Stimulated activated CD4-positive, alpha-beta T cell treated with anti-CD3 and anti-CD28 coated beads, Interleukin-4, amount 100 ng/mL, for 24 hours (primary cell): ENCODE results near the gene CIB1.
"Not testable (repeated sequence)": the region's sequence is repeated elsewhere in the genome, so short reads cannot be mapped to it uniquely, and the experiment has no call there.

Experiments
- DNase-seq: peaks from one replicate; pipeline ENCODE4 v3.0.0-alpha.2; 2020

The CIB1 gene

DNA sequence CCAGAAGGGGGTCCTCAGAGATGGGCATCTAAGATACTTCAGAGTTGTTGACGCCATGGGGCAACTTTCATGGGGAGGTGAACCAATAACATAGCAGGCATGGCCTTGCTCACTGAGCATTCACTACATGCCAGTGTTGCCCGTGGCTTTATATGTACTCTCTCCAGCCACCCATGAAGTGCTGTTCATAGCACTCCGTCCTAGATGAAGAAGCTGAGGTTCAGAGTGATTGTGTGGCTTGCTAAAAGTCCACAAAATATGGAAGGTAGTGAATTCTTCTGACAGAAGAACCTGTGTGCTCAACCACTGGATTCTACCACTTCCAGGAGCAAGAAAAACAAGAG, 42.4 kb downstream of the CIB1 start:
- no peak for DNase-seq

DNA sequence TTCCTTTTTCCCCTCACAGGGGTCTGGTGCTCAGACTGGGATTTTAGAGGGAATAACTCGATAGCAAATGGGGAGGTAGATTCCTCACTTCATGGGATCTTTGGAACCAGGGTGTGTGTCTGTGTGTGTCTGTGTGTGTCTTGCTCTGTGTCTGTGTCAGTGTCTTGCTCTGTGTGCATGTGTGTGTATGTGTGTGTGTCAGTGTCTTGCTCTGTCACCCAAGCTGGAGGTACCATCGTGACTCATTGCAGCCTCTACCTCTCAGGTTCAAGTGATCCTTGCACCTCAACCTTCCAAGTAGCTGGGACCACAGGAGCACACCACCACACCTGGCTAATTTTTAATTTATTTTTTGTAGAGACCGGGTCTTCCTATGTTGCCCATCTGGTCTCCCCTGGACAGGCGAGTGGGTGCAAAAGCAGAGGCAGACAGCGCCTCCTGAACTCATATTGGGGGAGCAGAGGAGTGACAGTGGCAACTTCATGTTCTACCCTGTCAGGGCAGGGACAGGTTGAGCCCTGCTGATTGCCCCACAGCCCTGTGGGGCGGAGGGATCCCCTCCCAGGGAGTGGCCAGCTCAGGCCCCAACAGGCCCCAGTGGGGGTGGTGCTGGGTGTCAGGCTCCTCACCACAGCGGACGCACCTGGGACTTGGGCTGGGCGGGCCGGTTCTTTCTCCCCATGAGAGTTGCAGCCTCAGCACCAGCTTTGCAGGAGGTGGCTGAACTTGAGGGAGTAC, 43.0 kb downstream of the CIB1 start:
- DNase-seq, result no peak

DNA sequence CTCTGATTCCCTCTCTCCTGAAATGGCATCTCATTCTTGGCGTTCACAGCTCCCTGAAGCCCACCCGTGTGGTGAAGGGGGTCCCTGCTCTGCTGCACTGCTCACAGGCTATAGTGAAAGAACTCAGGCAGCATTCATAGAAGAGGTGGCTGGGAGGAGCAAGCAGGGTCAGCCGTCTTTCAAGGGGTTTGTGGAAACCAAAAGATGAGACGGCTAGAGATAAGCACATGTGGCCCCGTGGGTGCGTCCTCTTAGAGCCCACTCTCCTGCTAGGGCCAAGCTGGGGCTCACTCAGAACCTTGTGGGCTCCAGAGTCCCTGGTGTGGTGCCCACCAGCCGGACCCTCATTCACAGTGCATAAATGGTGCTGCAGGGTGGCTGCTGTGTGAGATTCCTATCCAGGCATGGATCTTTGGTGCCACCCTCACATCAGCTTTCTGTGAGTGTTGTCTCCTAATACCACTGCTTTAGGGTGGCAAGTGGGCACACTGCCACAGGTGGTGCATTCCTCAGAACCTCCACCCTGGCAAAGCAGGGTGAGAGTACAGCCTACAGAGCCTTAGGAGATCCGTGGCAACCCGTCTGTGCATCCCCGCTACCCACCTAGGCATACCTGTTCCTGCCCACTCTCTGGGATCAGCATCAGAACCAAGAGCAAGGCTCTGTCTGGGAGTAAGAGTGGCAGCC, 43.8 kb downstream of the CIB1 start:
- DNase-seq, result no peak

DNA sequence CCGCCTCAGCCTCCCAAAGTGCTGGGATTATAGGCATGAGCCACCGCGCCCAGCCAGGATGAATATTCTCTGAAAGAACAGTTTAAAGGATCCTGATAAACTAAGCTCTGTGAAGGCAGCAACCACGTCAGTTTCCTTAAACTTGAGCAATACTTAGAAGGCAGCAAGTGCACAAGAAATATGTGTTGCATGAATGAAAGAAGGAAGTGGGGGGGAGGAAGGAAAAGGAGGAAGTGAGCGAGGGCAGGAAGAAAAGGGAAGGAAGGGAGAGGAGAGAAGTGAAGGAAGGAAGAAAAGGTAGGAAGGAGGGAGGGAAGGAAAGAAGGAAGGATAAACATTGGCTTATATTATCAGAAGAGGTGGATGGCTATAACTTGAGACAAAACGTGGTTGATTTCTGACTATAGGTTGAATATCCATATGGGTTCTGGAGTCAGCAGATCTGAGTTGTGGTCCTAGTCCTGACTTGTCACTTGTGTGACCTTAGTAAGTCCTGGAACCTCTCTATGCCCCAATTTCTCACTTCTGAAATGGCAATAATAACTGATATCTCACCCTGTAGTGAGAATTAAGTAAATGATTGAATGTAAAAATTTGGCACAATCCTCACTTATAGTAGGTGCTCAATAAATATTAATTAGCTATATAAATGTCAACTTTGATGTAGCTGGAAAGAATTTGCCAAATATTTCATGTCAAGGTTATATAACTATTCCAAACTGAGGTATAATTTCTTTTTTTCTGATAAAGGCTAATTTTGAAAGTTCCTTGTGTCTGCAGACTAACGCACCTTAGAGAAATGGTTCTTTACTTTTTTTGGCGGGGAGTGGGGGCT, 44.6 kb downstream of the CIB1 start:
- DNase-seq, result no peak

DNA sequence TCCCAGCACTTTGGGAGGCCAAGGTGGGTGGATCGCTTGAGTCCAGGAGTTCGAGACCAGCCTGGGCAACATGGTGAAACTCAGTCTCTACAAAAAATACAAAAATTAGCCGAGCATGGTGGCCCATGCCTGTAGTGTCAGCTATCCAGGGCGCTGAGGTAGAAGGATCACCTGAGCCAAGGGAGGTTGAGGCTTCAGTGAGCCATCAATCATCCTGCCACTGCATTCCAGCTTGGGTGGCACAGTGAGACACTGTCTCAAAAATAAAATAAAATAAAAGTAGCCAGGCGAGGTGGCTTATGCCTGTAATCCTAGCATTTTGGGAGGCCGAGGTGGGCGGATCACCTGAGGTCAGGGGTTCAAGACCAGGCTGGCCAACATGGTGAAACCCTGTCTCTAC, 45.7 kb downstream of the CIB1 start:
- DNase-seq, result not testable (repeated sequence)

DNA sequence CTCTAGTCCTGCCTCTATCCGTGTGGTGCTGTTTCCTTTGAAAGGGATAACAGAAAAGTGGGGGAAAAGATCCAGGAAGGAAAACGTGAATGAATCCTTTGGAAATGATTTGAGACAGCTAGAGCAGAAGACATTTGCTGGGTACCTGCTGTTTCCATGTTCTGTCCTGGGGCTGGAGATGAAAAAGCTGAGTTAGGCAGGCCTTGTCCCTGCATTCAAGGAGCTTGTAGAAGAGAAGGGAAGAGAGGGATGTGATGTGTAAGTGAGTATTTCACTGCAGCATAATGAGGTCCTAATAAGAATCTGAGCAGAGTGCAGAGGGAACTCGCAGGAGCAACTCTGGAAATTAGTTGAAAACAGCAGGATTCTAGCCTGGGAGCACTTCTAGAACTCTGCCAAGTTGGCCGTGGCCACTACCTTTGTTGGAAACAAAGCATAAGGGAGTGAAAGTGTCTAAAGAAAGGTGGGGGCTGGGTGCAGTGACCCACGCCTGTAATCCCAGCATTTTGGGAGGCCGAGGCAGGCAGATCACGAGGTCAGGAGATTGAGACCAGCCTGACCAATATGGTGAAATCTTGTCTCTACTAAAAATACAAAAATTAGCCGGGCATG, 46.4 kb downstream of the CIB1 start:
- no peak for DNase-seq

DNA sequence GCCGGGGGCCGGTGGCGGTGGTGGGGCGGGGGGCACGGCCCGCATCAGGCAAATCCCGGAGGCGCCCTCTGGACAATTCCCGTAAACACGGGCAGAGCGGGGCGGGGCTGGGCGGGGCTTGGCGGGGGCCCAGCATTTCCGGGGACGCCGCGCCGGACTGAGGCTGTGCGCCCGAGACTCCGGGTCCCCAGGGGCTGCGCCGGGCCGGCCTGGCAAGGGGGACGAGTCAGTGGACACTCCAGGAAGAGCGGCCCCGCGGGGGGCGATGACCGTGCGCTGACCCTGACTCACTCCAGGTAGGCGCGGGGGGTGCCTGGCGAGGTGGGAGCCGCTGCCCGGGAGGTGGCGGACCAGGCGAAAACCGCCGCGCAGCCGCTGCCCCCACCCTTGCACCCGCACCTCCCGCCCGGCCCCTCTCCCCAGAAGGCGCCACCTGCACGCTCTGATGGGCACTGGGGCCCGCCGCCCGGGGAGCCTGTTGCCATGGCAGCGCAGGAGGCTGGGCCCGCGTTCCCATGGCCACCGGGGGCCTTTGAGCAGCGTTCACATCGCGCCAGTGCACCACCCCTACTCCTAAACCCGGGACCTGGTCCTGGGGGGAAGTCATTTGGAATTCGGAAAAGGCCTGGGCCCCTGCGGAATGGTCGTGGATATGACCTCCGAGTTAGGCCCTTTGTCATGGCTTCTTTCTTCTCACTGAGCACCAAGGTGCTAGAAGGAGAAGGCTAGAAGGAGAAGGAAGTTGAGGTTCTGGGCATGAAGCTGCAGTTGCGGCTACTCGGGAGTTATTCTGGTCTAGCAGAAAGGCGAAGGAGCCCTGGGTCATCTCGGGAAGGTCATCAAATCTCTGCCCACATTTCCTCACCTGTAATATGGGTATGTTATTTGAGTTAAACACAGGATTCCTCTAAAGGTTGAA, 48.7 kb downstream of the CIB1 start:
- DNase-seq, result peak; percentile 51

DNA sequence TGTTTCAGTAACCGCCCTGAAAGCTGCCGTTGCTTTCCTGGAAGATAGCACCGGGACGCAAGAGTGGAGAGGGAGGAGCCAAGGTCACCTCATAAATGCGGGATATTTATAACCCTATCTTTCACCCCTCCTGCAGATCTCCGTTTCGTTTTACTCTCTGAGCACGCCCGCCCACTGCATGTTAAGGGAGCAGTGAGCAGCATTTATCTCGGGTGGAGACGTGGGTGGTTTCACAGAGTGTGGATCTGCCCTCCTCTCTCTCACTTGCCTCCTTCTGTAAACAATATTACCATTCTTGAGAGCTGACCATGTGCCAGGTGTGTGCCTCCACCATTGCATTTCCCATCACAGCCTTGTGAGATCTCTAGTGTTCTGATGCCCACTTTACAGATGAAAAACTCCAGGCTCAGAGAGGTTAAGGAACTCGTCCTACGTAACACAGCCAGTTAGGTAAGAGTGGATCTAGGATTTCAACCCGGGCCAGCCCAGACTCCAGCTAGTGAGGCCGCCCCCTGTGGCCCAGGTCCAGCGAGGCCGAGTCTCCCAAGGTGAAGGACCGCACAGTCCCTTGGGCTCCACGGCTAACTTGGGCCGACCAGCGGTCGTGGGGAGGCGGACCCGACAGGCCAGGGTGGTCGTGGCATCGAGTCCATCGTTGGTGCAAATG, 49.5 kb downstream of the CIB1 start:
- peak; percentile 37 for DNase-seq

DNA sequence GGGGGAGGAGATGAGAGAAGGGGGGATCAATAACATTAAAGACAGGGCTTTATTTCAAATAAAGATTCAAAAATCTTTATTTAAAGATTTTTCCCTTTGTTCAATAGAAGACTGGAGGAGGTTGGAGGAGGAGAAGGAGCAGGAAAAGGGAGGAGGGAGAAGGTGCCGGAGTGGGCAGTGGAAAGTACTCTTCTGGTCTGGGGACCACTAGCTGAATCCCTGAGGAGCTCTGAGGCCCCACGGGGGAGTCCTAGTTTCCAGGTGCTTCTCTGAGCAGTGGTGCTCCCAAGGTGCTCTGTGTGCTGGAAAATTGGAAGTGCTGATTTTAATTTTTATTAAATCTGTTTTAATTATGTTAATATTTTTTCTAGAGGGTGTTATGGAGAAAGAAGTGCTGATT, 52.0 kb downstream of the CIB1 start:
- DNase-seq, result no peak
